ENCODE results near the gene SPHK2.

GRCh38 chr19:48639483-48640375 is 20.4 kb downstream of the SPHK2 start:
- TF ChIP-seq CTCF (IDR thresholded peaks at IDR 0.05; ENCODE audit: low read depth, low read length, poor library complexity, severe bottlenecking) (no peak), EZH2phosphoT487 (IDR thresholded peaks at IDR 0.05; ENCODE audit: borderline replicate concordance, low read length) (no peak)

All from DOHH2 (cell line).